Measurements from ENCODE around the gene CDYL2. TPM values are rescaled to one million over a fixed set of nuclear protein-coding genes. Genes with fewer than 3 reads are reported as not detected.

CDYL2 gene
- total RNA-seq, 1 donor from 2014 or later: 19.9 TPM

- no peak overlapping the region for H3K4me3 Mint-ChIP-seq (ENCODE audit: low read depth)
- TF ChIP-seq CTCF (IDR thresholded peaks at IDR 0.05; ENCODE audit: unreplicated experiment): no peak
- H3K9me3 Mint-ChIP-seq (ENCODE audit: low read depth): peaks cover 8% of the 10 kb centered on the region
- no peak for DNase-seq (ENCODE audit: low spot score, unreplicated experiment)
- H3K27me3 Mint-ChIP-seq: no peaks in the 10 kb centered on the region
- no peaks in the 10 kb centered on the region for H3K4me1 Mint-ChIP-seq (ENCODE audit: low read depth)
- no peak overlapping the region for H3K27ac Mint-ChIP-seq
- H3K36me3 Mint-ChIP-seq (ENCODE audit: insufficient read depth): peaks cover 14% of the 10 kb centered on the region
These were observed 123.0 kb downstream of the CDYL2 start for GRCh38 chr16:80681436-80681835.

- DNase-seq (ENCODE audit: low spot score, unreplicated experiment): no peak
- H3K27ac Mint-ChIP-seq: no peak overlapping the region
- no peak overlapping the region for H3K4me3 Mint-ChIP-seq (ENCODE audit: low read depth)
- TF ChIP-seq CTCF (IDR thresholded peaks at IDR 0.05; ENCODE audit: unreplicated experiment): no peak
- peaks cover 8% of the 10 kb centered on the region for H3K9me3 Mint-ChIP-seq (ENCODE audit: low read depth)
- H3K4me1 Mint-ChIP-seq (ENCODE audit: low read depth): no peaks in the 10 kb centered on the region
- H3K27me3 Mint-ChIP-seq: no peaks in the 10 kb centered on the region
- peaks cover 14% of the 10 kb centered on the region for H3K36me3 Mint-ChIP-seq (ENCODE audit: insufficient read depth)
These were observed 123.6 kb downstream of the CDYL2 start for GRCh38 chr16:80680839-80681238.

GRCh38 chr16:80680046-80680445 lies 124.4 kb downstream of the CDYL2 start:
- no peak for DNase-seq (ENCODE audit: low spot score, unreplicated experiment)

GRCh38 chr16:80674884-80675283 lies 129.5 kb downstream of the CDYL2 start:
- TF ChIP-seq CTCF (IDR thresholded peaks at IDR 0.05; ENCODE audit: unreplicated experiment): no peak
- H3K4me3 Mint-ChIP-seq (ENCODE audit: low read depth): no peak overlapping the region
- no peak overlapping the region for H3K27ac Mint-ChIP-seq
- H3K27me3 Mint-ChIP-seq: no peaks in the 10 kb centered on the region
- peaks cover 7% of the 10 kb centered on the region for H3K36me3 Mint-ChIP-seq (ENCODE audit: insufficient read depth)
- H3K9me3 Mint-ChIP-seq (ENCODE audit: low read depth): peaks cover 7% of the 10 kb centered on the region
- no peaks in the 10 kb centered on the region for H3K4me1 Mint-ChIP-seq (ENCODE audit: low read depth)
- DNase-seq (ENCODE audit: low spot score, unreplicated experiment): no peak

More at GRCh38 chr16:80680046-80680445, 124.4 kb downstream of the CDYL2 start:
- H3K27ac Mint-ChIP-seq: no peak overlapping the region
- TF ChIP-seq CTCF (IDR thresholded peaks at IDR 0.05; ENCODE audit: unreplicated experiment): no peak
- H3K9me3 Mint-ChIP-seq (ENCODE audit: low read depth): peaks cover 8% of the 10 kb centered on the region
- H3K36me3 Mint-ChIP-seq (ENCODE audit: insufficient read depth): peaks cover 14% of the 10 kb centered on the region
- H3K27me3 Mint-ChIP-seq: no peaks in the 10 kb centered on the region
- H3K4me1 Mint-ChIP-seq (ENCODE audit: low read depth): no peaks in the 10 kb centered on the region
- H3K4me3 Mint-ChIP-seq (ENCODE audit: low read depth): no peak overlapping the region

GRCh38 chr16:80672379-80672778 lies 132.0 kb downstream of the CDYL2 start:
- Mint-ChIP-seq H3K36me3 (ENCODE audit: insufficient read depth) (peaks cover 1% of the 10 kb centered on the region), H3K9me3 (ENCODE audit: low read depth) (no peaks in the 10 kb centered on the region), H3K4me1 (ENCODE audit: low read depth) (no peaks in the 10 kb centered on the region), H3K27ac (peak overlapping the region; percentile 30), H3K27me3 (peaks cover under 1% of the 10 kb centered on the region), H3K4me3 (ENCODE audit: low read depth) (no peak overlapping the region)
- no peak for DNase-seq (ENCODE audit: low spot score, unreplicated experiment)
- TF ChIP-seq CTCF (IDR thresholded peaks at IDR 0.05; ENCODE audit: unreplicated experiment): no peak
